ENCODE data around the gene FBXO34. TPM values are rescaled to one million over a fixed set of nuclear protein-coding genes. Genes with fewer than 3 reads are reported as not detected.

FBXO34 gene
- total RNA-seq, 1 donor from 2014 or later: 17.4 TPM

- DNase-seq (ENCODE audit: low spot score): no peak
- intact Hi-C loops (cut with DNase I): no loop called here
Observed at GRCh38 chr14:55401751-55402150, 130.5 kb downstream of the FBXO34 start.

Other genes starting within 250 kb of the FBXO34 start
- gene WDHD1, start 244.3 kb upstream of the FBXO34 start, total RNA-seq: 1.8 TPM
- gene SOCS4, start 244.2 kb upstream of the FBXO34 start, total RNA-seq: 19.8 TPM
- 75.2 TPM for gene MAPK1IP1L, start 219.8 kb upstream of the FBXO34 start, total RNA-seq
- gene LGALS3, start 142.2 kb upstream of the FBXO34 start, total RNA-seq: 129 TPM
- 0.08 TPM for gene DLGAP5, start 79.8 kb upstream of the FBXO34 start, total RNA-seq
- 12.5 TPM for gene ATG14, start 140.4 kb downstream of the FBXO34 start, total RNA-seq
- gene TBPL2, start 169.2 kb downstream of the FBXO34 start, total RNA-seq: not detected

All from cardiac septum (tissue), 1 donor.